Measurements from ENCODE around the gene KIAA0825.

The KIAA0825 gene

DNA sequence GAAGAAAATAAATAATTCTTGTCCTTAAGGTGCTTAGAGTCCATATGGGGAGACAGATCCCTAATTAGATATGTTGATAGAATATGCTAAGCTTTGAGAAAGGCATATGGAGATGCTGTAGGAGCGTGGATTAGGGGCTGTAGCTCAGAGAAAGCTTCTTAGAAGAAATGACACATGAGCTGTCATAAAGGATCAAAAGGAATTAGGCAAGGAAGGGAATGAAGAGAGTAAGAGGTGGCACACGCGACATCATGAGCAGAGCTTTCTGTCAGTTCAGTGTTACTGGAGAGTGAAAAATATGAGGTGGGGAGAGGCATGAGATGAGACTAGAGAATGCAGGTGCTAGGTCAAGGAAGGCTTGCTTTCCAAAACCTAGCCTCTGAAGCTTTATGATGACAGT lies 118.6 kb downstream of the KIAA0825 start:
- no peak for DNase-seq

DNA sequence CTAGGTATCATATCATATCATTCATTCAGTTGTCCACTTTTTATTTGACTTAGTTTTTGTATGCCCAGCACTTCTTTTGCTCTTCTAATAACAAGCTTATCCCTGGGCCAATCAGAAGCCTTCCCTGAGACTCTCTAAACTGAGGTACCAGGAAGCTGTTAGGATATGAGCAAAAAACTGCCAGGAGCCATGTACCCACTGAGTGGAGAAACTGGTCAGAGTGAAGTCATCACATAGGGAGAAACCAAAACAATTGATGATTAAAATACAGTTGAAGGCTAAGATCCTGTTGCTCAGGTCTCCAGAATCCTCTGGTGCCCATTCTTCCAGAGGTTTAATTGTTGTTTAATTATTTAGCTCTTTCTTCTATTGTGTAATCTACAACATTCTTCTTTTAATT lies 120.2 kb downstream of the KIAA0825 start:
- no peak for DNase-seq

DNA sequence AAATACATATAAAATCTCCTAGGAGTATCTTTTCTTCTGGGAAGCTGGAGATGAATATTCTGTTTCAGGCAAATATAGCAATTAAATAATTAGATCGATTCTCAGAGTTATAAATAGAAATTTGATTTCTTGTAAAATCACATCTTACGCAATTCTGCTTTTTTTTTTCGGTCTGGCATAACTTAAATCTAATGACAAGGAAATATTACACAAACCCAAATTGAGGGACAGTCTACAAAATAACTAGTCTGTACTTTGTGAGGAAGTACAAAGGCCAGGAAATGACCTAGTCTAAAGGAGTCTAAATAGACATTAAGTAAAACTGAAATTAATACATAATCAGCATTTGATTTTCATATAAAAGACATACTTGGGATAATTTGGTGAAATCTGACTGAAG lies 133.3 kb downstream of the KIAA0825 start:
- no peak for DNase-seq

DNA sequence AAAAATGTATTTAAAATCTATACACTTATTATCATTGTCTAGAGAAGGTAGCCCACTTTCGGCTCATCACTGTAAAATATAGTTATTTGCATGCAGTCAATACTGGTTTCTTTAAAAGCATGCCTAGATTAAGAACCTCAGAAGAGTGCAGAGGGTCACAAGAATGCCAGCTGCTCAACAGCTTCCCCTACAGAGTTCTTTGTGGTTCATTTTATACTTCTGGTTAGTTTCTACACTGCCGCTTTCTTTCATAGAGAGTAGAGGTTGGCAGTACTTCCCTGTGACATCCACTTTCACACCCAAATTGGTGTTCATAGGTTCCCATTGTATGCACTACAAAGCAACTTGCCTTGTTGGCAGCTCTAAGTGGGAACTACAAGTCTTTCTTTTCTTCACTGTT lies 137.3 kb downstream of the KIAA0825 start:
- DNase-seq = no peak

DNA sequence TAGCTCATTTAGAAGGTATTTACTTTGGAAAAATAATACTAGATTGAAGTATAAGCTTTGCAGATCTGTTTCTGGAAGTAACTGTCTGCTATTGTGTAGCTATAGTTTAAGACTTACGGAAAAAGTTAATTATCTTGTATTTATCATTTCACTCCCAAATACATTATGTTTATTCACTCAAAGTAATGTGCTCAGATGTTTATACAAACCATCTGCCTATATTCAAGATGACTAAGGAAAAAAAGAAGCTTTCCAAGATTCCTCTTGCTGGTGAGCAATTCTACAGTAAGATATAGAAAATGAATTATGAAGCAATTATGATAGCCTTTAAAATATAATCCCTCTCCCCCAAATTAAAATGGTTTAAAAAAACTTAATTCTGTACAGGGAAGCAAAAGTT lies 137.9 kb downstream of the KIAA0825 start:
- no peak for DNase-seq

DNA sequence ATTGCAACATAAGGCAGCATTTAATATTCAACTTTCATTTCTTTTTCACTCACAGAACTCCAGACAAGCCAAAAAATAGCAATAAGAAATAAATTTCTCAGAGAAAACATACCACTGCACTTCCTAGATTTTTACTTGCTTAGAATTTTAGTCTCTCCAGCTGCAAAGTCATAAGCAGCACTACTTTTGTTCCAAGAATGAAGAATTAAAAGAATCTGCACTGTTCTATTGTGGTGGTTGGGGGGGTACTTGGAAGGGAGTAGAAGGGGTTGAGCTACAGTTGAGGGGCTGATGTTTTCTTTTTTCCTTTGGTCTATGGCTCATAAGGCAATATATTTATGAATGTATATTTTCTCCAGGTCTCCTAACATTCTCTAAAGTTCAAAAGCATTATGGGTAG lies 144.5 kb downstream of the KIAA0825 start:
- DNase-seq = no peak

DNA sequence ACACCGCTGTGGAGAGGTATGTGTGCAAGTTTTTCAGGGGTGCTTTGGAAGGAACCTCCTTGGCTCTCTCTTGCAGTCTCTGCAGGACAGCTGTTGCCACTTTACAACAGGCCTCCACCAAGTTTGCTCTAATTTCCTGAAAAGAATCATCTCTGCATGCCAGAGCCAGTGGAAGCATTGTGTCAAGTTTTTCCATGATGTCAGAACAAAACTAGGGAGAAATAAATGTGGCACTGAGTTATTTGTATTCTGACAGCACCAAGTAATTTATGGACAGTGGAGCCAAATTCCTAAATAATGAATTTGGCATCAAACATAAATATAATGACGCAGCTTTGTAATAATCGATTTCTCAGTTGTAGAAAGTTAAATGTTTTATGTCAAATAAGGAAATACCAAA lies 146.9 kb downstream of the KIAA0825 start:
- DNase-seq = no peak

DNA sequence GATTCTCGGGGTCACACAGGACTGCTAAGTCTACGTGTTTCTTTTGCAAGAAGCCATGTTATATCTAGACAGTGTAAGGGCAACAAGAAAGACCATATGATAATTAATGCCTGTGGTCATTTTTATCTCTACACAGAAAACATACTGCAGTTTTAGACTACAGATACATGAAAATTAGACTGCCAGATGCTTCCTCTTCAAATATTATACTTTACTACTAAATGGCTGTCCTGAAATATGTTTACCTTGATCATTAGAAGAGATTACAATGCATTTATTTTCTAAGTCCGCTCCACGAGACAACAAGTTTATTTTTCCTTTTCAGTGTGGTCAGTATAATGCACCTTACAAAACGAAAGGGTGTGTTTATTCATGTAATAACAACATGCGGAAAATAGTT lies 147.6 kb downstream of the KIAA0825 start:
- no peak for DNase-seq

DNA sequence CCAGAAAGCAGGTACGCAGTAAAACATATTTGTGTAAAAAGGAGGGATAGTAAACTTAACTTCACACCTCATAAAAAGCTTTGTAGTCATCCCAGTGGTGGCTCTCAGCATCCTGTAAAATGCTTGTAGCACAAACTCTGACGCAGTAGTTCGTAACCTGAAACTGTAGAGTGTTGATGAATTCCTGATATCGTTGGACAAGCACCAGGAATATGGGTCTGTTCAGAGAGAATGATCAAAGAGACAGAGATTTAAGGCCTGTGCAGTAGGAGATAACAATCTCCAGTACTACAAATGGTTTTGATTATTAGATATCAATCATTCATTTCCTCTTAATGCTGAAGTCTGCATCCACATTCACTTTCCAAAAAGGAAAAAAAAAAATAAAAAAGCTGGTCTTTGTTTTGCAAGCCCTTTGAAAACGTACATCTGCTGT lies 148.5 kb downstream of the KIAA0825 start:
- DNase-seq = no peak

DNA sequence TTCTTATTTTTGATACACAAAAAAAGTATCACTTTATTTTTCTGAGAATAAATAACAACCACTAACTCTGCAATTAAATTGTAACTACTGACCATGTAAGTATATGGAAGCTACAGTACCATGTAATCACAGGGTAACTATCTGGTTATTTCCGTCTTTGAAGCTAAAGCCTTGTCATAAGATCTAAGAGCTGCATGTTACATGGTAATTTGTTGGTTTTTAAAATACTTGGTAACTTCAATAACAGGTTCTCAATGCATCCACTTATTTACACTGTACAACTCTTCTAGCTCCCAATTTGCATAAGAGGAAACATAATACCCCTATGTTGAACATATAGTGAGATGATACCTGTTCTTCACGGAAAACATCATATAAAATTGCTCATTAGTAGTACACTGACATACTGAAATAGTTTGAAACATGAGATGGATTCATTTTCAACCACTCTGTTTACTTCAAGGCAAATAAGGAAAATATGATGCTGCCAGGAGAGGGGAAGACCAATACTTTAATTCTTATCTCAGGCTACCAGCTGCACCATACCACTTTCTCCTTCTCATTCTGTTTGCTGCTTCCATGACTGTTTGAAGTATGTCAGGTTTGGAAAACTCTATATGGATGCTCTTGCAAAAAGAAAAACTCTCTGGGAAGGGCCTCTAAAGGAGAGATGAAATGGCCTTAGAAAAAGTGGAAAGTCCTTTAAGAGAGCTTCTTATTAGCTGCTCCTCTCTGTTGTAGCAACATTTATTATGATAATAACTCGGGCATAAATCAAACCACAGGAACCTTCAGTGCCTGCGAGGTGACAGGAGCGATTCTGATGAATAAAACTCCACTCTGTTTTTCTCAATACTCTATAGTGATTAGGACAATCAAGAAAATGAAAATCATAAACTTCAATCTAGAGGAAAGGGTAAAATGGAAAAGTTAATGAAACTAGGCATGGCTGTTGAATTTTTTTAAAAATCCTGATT lies 150.2 kb downstream of the KIAA0825 start:
- no peak for DNase-seq

DNA sequence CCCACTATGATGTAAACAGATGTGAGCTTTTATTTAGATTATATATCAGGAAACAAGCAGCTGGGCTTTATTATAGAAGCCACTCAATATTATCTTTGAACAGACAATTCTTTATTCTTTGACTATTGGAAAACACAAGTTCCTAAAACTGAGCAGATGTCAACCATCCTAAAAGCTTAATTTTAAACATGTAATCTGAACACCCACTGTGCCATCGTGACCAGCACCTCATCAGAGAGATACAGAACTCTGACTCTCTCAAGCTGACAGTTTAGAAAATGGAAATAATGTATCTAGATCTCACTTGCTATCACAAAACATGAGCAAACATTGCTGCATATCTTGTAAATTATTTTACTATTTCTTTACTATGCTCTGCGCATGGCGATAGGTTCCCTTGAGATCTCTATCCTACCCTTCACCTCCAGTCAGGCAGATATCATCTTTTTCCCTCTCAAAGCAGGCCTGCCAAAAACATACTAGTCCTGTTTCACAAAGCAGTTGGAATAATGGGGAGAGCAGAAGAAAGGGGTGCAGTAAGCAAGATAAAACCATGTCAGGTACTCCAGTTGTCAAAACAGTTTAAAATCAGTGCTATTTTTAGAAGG lies 151.0 kb downstream of the KIAA0825 start:
- DNase-seq = no peak

DNA sequence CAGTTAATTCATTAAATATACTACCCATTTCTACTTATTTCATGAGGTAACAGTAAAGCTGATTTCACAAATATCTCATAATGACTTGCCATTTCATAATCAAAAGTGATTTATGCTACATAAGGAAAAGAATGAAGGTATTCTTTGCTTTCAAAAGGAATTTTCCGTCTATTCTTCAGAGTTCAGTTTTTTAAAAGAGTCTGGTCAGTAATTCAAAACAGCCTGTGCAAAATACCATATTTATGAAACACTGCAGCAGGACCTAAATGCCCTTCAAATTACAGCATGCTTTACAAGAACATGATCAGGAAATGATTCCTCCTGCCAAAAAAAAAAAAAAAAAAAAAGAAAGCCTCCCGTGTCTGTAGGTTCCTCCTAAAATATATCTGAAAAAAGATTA lies 154.7 kb downstream of the KIAA0825 start:
- no peak for DNase-seq

DNA sequence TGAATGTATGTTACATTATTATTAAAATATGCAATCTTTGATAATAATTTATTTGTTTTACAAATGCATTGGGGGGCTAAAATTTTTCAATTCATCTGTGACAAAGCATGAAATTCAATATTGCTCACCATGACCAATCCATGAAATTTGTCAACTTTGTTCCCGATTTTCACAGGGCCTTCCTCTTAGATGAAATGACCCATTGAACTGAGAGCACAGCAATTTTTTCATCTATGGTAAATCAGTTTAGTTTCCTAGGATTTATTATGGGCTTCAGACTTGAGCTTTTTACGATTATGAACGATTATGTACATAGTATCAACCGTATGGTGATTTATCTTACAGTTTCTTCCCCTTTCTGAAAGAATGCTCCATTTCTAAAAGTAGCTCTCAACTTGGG lies 157.3 kb downstream of the KIAA0825 start:
- DNase-seq = no peak

DNA sequence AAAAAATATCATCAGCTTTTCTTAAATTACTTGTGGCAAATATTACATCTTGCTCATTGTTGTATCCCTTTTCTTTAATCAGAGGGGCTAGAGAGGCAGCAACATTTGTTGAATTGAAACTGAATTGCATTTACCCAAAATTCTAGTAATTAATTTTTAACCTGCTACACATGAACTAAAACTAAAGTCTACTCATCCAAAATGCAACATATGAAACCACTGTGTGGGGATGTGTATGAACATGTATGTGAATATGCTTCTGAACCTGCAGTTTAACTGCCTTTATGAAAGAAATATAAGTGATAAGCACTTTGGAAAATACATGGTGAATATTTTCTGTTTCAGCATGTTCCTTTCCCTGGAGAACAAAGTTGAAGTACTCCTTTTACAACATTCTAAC lies 158.5 kb downstream of the KIAA0825 start:
- no peak for DNase-seq

DNA sequence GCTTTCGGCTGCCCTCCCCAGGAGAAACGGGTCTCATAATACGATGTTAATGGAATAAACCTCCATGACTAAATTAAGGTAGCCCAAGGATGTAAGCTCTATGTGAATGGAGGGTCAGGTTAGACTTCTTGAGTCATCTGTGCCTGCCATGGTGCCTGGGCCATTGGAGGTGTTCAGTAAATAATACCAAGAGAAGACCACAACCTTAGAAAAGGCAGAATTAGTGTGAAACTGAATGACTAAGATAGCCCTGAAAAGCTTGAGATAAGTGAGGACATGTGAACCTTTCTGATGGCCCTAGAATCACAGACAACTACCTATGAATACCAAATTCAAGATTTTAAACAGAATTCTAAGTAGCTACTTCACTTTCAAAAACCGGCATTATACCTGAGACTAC lies 160.6 kb downstream of the KIAA0825 start:
- DNase-seq = no peak

DNA sequence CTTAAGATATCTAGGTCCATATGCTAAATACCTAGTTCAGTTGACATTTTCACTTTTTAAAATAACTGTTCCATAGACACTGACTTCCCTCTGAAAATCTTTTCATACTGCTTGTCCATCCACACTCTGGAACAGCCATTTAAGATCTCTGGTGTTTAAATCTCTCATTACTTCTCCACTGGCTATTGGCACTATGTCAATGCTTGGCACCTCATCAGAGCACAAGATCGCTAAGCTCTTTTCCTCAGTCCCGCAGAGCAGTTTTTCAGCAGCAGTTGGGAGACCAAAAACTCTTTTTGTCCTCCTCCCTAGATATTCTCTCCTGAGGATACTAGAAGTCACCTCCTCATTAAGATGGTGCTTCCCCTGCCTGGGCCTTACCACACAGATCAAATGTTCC lies 172.7 kb downstream of the KIAA0825 start:
- DNase-seq = no peak

DNA sequence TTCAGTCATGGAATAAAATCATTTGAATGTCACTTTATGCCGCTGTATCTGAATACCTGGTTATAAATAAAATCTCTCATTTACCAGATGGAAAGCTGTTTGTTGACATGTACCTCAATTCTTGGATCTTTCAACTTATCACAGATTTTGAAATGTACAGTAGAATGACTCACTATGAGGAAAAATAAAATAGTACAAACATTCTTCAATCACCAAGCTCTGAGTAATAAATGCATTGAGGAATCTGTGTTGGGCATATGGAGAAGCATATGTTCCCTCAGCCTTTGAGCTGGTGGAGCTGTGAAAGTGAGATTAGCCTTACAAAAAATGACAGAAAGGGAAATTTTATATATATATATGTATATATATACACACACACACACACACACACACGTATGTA lies 175.4 kb downstream of the KIAA0825 start:
- DNase-seq = no peak

DNA sequence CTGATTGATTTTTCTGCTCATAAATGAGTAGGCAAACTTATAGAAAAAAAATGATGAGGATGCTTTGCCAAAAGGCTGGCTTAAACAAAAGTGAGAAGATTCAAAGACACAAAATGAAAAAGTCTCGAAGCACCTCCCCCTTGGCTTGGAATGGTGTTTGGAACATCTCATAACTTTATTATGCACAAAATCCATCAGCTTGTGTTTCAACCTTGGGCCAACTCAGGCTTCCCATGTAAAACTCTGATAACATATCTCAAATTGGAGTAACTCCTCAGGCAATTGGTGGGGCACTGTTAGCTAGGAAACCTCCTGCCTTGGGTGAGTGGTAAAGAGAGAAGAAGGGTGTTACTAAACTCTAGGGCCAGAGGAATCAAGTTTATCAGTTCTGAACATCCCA lies 176.3 kb downstream of the KIAA0825 start:
- no peak for DNase-seq

DNA sequence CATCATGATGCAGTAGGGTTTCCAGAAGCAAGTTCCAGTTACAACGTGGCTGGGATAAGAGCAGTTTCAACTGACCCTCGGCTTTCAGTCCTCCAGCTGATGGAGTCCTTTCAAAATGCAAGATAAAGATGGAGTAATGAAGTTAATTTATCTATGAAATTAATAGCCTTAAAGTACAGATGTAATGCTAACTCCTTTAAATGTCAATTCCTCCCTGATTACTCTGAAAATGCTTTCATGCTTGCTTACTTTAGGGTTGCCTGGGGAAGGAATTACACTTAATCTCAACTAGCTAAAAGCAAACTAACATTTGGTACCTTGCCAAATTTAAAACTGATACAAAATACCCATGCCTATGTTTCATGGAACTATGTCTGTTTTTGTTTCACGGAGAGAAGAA lies 178.4 kb downstream of the KIAA0825 start:
- DNase-seq = peak; percentile 16

DNA sequence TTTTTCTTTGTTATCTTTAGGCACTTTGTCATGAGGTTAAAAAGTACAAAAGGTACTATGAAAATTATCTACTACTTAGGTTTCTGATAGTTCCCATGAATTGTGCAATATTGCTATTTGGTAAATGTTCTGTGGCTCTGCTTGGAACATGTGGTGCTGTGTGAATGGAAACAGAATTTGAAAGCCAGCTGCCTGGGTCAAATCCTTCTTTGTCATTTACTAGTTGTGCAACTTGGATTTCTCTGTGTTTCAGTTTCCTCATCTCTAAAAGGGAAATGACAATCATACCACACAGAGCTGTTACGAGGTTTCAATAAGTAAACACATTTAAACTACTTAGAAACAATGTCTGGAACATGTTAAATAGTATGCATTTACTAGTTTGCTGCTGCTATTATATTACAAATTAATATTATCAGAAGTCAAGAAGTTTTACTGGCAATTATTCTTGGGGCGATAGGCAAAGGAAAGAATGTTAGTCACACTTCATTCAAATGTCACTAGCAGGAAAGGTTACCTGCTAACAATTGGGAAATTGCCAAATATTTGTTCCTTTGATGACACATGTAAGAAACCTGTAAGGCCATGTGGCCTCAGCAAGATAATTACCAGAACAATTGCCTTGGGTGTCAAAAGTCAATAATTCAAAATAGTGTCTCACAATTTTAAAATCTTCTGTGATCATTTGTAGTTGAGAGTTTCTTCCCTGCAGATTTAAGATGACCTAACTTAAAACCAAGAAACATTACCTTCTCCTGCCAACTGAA lies 184.8 kb downstream of the KIAA0825 start:
- DNase-seq = no peak

DNA sequence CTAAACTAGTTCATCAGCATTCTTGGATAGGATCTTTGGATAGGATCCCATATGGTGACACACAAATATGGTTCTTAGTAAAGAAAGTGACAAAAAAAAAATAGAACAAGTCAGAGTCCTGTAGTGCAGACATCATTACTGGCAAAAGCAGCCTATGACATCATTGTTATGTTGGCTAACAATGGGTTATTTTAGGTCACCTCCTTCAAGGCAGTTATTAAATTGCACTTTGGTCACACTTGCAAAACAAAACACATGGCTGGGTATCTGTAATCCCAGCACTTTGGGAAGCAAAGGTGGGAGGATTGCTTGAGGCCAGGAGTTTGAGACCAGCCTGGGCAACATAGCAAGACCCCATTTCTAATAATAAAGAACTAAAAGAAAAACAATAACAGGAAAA lies 185.9 kb downstream of the KIAA0825 start:
- DNase-seq = no peak

DNA sequence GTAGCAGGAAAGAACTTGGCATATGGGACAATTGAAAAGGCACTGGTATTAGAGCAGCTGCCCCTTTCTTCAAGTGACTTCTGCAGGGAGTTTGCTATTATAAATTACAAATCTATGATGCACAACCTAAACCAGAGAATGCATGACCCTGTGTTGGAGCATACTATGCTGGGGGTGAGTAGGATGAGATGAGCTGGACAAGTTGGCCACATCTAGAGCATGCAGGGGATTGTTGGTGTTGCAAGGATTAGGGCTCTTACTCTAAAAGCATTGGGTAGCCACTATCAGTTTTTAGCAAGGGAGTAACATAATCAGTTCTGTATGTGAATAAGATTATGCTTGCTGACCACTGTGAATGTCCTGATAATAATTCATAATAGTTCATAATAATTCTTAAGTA lies 186.7 kb downstream of the KIAA0825 start:
- no peak for DNase-seq

DNA sequence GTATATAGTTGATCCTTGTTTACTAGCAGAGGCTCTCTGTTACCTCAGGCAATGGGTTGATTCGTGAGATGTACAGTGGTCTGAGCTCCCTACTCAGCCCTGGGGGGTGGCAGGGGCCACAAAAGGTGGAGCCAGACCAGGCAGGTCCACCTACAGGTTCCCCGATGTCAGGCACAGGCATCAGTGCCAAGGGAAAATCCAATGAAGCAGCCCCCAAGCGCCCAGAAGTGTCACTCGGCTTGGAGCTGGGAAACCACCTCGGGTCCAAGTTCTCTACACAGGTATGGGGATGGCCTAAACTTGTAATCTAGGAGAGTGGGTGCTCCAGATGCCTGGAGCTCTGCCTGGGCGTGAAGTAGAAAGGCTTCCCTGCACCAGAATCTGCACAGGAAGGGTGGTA lies 188.8 kb downstream of the KIAA0825 start:
- DNase-seq = no peak

DNA sequence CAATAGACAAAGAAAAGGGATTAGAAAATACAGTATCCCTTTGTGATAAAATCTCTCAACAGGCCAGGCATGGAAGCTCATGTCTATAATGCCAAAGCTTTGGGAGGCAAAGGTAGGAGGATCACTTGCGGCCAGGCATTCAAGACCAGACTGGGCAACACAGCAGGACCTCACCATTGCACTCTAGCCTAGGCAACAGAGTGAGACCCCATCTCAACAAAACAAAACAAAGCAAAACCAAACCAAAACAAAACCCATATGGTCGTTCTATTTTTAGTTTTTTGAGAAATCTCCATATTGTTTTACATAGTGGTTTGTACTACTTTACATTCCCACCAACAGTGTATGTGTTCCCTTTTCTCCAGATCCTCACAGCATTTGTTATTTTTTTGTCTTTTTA lies 193.0 kb downstream of the KIAA0825 start:
- no peak for DNase-seq
